NCI-H510A treated with DMSO at 0.1 percent for 48 hours (cell line): ENCODE data around the gene OR1M1.
"Not testable (repeated sequence)": the region's sequence is repeated elsewhere in the genome, so short reads cannot be mapped to it uniquely, and the experiment has no call there.

ENCODE experiments used
- DNase-seq: peaks from one replicate; lab custom pipeline; 2025; lab: John Stamatoyannopoulos, UW

The OR1M1 gene, protein sequence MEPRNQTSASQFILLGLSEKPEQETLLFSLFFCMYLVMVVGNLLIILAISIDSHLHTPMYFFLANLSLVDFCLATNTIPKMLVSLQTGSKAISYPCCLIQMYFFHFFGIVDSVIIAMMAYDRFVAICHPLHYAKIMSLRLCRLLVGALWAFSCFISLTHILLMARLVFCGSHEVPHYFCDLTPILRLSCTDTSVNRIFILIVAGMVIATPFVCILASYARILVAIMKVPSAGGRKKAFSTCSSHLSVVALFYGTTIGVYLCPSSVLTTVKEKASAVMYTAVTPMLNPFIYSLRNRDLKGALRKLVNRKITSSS

GRCh38 chr19:9086761-9087160, at the start of gene OR1M1:
Gene OR1M1 (plus strand): TSS chr19:9087061. CDS start chr19:9093245, 6,184 bp downstream.
- no peak for DNase-seq

DNA sequence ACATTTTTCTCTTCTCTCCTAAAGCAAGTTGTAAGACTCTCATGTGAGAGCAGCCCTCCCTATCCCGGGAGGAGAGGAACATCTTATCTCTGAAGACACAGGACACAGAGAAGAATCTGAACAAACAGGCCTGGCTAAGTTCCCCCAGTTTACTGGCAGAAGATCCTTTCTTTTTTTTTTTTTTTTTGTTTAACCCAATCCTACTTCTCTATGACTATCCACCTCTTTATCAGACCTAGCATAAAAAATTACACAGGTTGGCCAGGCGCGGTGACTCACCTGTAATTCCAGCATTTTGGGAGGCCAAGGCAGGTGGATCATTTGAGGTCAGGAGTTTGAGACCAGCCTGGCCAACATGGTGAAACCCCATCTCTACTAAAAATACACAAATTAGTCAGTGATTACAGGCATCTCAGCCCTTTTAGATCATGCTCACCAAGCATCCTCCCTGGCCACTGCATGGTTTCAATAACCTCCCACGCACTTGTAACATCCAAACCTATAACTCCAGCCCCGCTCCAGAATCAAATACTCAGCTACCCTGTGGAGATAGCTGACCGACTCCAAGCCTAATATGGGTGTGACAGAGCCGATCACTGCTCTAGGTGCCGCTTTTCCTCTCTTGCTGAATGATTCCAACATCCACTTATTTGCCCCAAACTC, 49.3 kb upstream of the OR1M1 start:
- no peak for DNase-seq

DNA sequence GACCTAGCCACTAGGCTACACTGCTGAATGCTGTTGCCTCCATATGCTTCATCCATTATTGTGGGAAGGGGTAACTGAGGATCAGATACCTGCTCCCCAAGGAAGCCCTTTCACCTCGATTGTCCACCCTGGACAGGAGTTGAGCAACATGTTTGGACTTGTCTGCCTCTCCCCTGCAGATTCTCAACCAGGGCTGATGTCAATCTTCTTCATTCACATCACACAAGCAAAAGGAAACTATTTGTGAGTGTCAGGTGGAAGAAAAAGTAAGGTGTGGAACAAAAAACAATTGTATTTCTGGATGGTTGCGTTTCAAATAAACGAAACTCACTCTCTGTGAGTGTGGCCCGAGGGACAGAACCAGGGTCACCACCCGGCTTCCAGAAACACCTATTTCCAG, 47.1 kb upstream of the OR1M1 start:
- DNase-seq, result no peak

DNA sequence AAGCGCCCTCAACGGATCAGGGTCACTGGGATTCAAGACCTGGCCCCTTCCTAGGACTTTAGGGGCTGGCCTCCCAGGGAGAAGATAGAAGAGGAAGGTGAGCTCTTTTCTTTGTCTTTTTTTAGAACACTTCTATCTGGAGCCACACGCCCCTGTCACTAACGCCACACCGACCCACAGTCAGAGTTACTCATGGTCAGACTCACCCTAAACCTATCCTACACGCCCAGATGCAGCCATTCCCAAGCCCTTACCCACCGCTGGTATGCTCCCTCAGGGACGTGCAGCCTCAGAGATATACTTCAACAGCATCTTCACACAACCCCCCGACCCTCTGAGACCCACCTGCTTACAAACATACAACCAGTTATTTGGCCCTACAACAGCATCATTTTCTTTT, 46.7 kb upstream of the OR1M1 start:
- no peak for DNase-seq

GRCh38 chr19:9041023-9041422, 45.8 kb upstream of the OR1M1 start:
- DNase-seq, result no peak

- DNase-seq, result no peak
Observed at GRCh38 chr19:9043524-9043923, 43.3 kb upstream of the OR1M1 start.

GRCh38 chr19:9044449-9044848, 42.4 kb upstream of the OR1M1 start:
- DNase-seq, result no peak

- no peak for DNase-seq
Observed at GRCh38 chr19:9046694-9047093, 40.2 kb upstream of the OR1M1 start.

- DNase-seq, result no peak
Observed at GRCh38 chr19:9052894-9053293, 34.0 kb upstream of the OR1M1 start.

GRCh38 chr19:9053674-9054073, 33.2 kb upstream of the OR1M1 start:
- not testable (repeated sequence) for DNase-seq

- no peak for DNase-seq
Observed at GRCh38 chr19:9054207-9054606, 32.7 kb upstream of the OR1M1 start.

- no peak for DNase-seq
Observed at GRCh38 chr19:9054765-9055164, 32.1 kb upstream of the OR1M1 start.

GRCh38 chr19:9056131-9056530, 30.7 kb upstream of the OR1M1 start:
- not testable (repeated sequence) for DNase-seq

DNA sequence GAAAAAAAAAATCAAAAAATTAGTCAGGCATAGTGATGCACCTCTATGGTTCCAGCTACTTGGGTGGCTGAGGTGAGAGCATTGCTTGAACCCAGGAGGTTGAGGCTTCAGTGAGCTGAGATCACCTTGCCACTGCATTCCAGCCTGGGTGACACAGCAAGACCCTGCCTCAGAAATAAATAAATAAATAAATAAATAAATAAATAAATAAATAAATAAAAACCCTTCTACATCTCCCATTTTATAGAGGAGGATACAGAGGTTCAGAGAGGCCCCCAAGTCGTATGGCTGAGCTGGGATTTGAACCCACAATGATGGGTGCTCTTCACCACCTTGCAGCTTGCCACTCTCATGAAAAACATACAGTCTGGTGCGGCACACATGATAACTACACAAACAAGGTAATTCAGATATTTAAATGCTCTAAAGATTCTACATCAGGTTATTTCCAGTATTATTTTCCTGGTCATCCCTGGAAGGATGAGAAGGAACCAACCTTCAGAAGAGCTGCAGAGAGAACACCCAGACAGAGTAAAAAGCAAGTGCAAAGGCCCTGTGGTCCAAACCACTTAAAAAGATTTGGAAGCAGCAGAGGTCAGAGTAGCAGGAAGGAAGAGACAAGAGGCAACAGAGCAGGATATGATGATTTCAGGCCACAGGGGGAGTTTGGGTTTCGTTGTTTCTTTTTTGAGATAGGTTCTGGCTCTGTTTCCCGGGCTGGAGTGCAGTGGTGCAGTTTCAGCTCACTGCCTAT, 29.2 kb upstream of the OR1M1 start:
- no peak for DNase-seq

DNA sequence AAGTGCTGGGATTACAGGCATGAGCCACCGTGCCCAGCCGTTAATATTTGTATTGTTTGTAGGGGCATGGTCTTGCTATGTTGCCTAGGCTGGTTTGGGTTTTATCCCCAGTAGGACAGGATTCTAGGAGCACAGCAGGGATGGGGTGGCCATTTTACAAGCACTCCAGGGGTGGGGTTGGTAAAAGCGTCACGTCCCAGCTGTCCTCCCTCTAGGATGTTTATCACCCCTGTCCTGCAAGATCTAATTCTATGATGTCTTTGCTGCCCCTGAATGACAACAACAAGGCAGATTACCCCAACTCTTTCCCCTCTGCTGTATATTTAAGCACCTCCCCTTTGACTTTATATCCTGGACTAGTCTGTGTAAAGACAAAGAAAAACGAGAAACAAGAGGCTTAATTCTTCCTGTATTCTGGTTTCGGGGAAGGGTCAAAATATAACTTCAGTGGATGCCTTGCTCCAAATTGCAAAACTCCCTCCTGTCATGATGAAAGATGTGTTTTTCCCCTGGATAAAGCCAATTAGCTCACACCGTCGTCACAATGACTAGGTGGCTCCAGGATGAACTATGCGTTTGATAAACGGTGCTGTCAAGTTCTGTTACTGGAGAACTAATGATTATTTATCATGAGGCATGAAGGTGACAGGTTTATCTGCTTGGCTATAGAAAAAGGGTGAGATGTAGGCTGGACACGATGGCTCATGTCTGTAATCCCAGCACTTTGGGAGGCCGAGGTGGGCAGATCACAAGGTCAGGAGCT, 27.8 kb upstream of the OR1M1 start:
- no peak for DNase-seq

DNA sequence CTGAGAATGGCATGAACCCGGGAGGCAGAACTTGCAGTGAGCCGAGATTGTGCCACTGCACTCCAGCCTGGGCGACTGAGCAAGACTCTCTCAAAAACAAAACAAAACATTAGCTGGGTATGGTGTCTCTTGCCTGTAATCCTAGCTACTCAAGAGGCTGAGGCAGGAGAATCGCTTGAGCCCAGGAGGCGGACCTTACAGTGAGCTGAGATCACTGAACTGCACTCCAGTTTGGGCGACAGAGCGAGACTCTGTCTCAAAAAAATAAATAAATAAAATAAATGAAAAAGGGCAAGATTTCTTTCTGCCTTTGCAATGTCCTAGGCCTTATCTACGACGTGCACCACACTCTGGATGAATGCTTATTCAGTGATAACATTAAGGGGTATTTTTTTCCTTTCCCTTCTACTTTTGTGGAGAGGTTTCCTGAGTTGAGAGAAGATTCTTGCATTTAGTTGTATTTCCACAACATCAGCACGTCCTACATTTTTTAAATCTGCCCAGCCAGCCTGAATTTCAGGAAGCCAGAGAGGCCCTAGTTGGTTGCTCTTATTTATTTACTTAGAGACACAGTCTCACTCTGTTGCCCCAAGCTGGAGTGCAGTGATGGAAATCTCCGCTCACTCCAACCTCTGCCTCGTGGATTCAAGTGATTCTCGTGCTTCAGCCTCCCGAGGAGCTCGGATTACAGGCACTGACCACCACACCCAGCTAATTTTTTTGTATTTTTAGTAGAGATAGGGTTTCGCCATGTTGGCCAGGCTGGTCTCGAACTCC, 26.1 kb upstream of the OR1M1 start:
- DNase-seq, result no peak

DNA sequence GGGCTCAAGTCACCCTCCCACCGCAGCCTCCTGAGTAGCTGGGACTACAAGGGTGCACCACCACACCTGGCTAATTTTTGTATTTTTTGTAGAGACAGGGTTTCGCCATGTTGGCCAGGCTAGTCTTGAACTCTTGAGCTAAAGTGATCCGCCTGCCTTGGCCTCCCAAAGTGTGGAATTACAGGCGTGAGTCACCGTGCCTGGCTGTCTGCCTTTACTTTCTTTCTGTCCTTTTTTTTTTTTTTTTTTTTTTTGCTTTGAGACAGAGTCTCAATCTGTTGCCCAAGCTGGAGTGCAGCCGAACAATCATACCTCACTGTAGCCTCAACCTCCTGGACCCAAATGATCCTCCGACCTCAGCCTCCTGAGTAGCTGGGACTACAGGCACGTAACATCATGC, 25.0 kb upstream of the OR1M1 start:
- no peak for DNase-seq

GRCh38 chr19:9065457-9066014, 21.3 kb upstream of the OR1M1 start:
- DNase-seq, result no peak

DNA sequence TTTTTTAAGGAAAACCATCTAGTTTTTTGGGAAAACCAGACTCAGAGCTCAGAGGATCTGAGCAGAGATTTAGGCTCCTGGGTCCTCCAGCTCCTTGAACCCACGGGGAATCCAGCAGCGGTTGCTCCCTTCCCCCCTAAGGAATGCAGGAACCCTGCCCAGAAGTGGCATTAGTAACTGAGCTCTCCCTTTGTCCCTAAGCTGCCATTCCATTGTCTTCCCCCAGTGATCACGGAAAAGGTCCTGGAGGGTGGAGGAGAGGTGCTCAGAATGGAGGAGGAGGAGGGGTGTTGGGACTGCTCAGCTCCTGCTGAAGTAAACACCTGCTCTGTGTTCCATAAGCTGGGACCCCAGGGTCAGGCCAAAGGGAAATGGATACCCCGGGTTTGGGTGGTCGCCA, 16.8 kb upstream of the OR1M1 start:
- DNase-seq, result no peak

DNA sequence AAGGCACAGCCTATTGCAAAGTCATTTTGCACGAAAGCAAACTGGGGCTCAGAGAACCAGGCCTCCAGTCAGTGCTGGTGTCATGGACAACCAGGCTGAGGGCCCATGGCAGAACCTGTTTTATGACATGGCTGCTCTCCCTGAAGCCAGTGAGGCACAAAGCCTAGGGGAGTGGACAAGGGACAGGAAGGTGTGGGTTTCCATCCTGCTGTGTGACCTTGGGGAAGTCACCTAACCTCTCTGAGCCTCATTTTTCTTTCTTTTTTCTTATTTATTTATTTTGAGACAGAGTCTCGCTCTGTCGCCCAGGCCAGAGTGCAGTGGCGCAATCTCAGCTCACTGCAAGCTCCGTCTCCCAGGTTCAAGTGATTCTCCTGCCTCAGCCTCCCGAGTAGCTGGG, 15.1 kb upstream of the OR1M1 start:
- not testable (repeated sequence) for DNase-seq

GRCh38 chr19:9073806-9074205, 13.1 kb upstream of the OR1M1 start:
- no peak for DNase-seq
